Measurements from ENCODE around the gene HPN.

Gene HPN

GRCh38 chr19:35108730-35109129 is 67.2 kb downstream of the HPN start:
- DNase-seq: no peak

- no peak for DNase-seq
Observed at GRCh38 chr19:35109395-35110112, 68.0 kb downstream of the HPN start.

GRCh38 chr19:35110974-35111373 is 69.5 kb downstream of the HPN start:
- DNase-seq: no peak

GRCh38 chr19:35112995-35113688 is 71.6 kb downstream of the HPN start:
- no peak for DNase-seq

- peak; percentile 34 for DNase-seq
Observed at GRCh38 chr19:35114353-35115176, 73.0 kb downstream of the HPN start.

GRCh38 chr19:35115177-35115951 is 73.8 kb downstream of the HPN start, which contains the start of gene FXYD3:
TSS of gene FXYD3 (plus strand) at chr19:35115823. CDS start at chr19:35119377, 3,554 bp downstream.
- no peak for DNase-seq
